GM12892 (cell line): Measurements from ENCODE around the gene HINT2.

Experiments used
- POLR2A ChIP-seq: IDR thresholded peaks from 2 replicates; pipeline ENCODE4 v1.6.1; 2011; ENCODE audit warnings: low read depth, low read length, control low read depth
- POLR2AphosphoS5 ChIP-seq: IDR thresholded peaks from 2 replicates; pipeline ENCODE4 v1.6.1; 2011; ENCODE audit warnings: low read depth, low read length, control low read depth

DNA sequence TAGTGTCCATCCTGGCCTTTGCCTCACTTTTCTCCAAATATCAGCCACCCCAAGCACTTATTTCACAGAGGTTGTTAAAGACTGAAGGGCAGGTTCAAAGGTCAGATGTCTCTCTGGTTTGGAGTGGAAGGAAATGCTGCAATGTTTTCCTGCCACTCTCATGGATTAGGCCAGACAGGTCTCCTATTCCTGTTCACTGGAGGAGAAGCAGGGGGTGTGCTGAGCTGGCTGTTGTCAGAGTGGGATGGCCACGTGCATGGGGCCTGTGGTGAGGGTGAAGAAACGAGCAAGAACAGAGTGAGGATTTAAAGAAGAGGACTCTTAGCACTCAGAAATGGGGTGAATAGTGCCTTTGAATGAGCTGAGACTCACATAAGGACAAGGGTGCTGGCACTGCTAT is 20.9 kb upstream of the HINT2 start:
- TF ChIP-seq POLR2AphosphoS5 (no peak), POLR2A (no peak)
